Activated CD4-positive, alpha-beta T cell treated with anti-CD3 and anti-CD28 coated beads, Interleukin-2, amount 10 ng/mL, durations not matched to agents 24 days and 14 days (primary cell): ENCODE results near the gene CDS2. TPM values are rescaled to one million over a fixed set of nuclear protein-coding genes. Genes with fewer than 3 reads are reported as not detected.
"Not testable (repeated sequence)": the region's sequence is repeated elsewhere in the genome, so short reads cannot be mapped to it uniquely, and the experiment has no call there.

Experiments used
- DNase-seq: peaks from one replicate; pipeline ENCODE4 v3.0.0; 2022
- H3K27ac Mint-ChIP-seq: one replicate; pipeline ENCODE4 v1.8.0; 2022; ENCODE audit warnings: mild to moderate bottlenecking, mixed read lengths
- H3K27me3 Mint-ChIP-seq: one replicate; pipeline ENCODE4 v1.8.0; 2022; ENCODE audit warnings: mixed read lengths
- H3K36me3 Mint-ChIP-seq: one replicate; pipeline ENCODE4 v1.8.0; 2022; ENCODE audit warnings: low read depth, mild to moderate bottlenecking, mixed read lengths
- H3K4me1 Mint-ChIP-seq: one replicate; pipeline ENCODE4 v1.8.0; 2021; ENCODE audit warnings: mixed read lengths
- H3K4me3 Mint-ChIP-seq: one replicate; pipeline ENCODE4 v1.8.0; 2022; ENCODE audit warnings: mild to moderate bottlenecking, moderate library complexity, mixed read lengths
- H3K9me3 Mint-ChIP-seq: one replicate; pipeline ENCODE4 v1.8.0; 2021; ENCODE audit warnings: mixed read lengths
- intact Hi-C: fragments of 100-400 bp; cut with micrococcal nuclease; formaldehyde crosslinking; loops from one replicate; pipeline ENCODE4 v1.15.1; 2023
- total RNA-seq: library from RNA; stranded (reverse); gene quantifications from 2 replicates; pipeline ENCODE4 v1.2.3, GENCODE V29; 2022

Gene CDS2
- total RNA-seq, 1 donor from 2014 or later = 39.2 TPM

GRCh38 chr20:5099909-5100308 lies 26.9 kb upstream of the CDS2 start:
- peaks cover 55% of the 10 kb centered on the region for H3K36me3 Mint-ChIP-seq
- not testable (repeated sequence) for H3K27ac Mint-ChIP-seq, DNase-seq, H3K4me3 Mint-ChIP-seq, H3K4me1 Mint-ChIP-seq, H3K27me3 Mint-ChIP-seq, H3K9me3 Mint-ChIP-seq
- intact Hi-C loops = loop anchor here (1.0 to 5.0 kb wide), 3 partner anchors 44 to 143 kb away; partner anchors contain the start of gene SLC23A2

DNA sequence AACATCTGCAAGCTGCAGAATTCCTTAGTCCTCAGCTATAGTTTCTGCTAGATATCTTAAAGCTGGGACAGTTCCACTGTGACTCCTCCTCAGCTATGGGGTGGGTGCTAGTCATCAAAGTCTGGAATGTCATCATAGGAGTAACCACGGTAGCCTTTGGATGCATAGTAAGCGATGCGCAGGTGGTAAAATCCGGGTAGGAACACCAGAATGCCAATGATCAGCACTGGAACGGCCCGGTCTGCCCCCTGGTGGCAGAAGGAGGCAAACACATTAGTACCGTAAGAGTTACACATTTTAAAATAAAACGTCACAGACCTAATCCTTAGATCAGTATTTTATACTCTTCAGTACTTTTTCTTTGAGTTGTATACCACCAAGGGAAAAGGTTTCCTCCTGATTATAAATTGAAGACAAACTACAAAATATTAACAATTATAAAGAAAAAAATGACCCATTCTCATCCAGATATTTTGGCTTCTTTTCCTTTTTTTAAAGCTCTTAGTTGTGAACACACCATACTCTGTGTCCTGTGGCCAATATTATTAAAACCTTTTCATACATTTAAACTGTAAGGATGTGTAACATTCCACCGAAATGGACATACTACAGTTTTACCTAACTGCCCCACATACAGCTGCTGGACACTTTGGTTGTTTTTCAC lies 26.0 kb upstream of the CDS2 start:
- no peak overlapping the region for H3K27ac Mint-ChIP-seq
- H3K4me3 Mint-ChIP-seq = no peak overlapping the region
- no peaks in the 10 kb centered on the region for H3K27me3 Mint-ChIP-seq
- H3K4me1 Mint-ChIP-seq = peaks cover 6% of the 10 kb centered on the region
- intact Hi-C loops = loop anchor here (1.0 to 5.0 kb wide), 3 partner anchors 45 to 144 kb away; partner anchors contain the start of gene SLC23A2
- peak; percentile 92 for DNase-seq
- no peaks in the 10 kb centered on the region for H3K9me3 Mint-ChIP-seq
- H3K36me3 Mint-ChIP-seq = peaks cover 53% of the 10 kb centered on the region

- Mint-ChIP-seq H3K4me3 (no peak overlapping the region), H3K27ac (no peak overlapping the region), H3K9me3 (no peaks in the 10 kb centered on the region), H3K36me3 (peaks cover 52% of the 10 kb centered on the region), H3K4me1 (peaks cover 6% of the 10 kb centered on the region), H3K27me3 (no peaks in the 10 kb centered on the region)
- no peak for DNase-seq
- intact Hi-C loops = loop anchor here (5.0 kb wide), 1 partner anchor 102 kb away; the partner anchor contains the start of gene SLC23A2
Observed at GRCh38 chr20:5104479-5104878, 22.3 kb upstream of the CDS2 start.

DNA sequence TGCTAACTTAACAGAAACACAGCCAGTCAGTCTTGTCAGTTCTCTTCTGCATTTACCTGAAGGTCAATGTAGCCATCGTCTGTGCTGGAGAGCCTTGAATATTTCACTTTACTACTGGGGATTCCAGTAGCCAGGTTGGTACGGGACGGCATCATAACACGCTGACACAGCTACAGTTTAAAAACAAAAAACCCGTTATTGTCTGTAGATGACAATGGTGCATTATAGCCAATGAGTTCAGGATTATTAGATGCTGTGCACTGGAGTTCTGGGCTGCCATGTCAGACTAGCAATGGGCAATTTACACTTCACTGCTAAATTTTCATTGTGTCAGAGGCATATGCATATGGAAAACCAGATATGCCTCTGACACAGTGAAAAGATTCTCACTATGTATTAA lies 17.5 kb upstream of the CDS2 start:
- intact Hi-C loops = no loop called here
- Mint-ChIP-seq H3K27ac (no peak overlapping the region), H3K36me3 (peaks cover 45% of the 10 kb centered on the region), H3K27me3 (no peaks in the 10 kb centered on the region), H3K9me3 (no peaks in the 10 kb centered on the region), H3K4me3 (no peak overlapping the region), H3K4me1 (peaks cover 7% of the 10 kb centered on the region)
- DNase-seq = no peak

- Mint-ChIP-seq H3K27me3 (no peaks in the 10 kb centered on the region), H3K4me1 (peaks cover 35% of the 10 kb centered on the region), H3K9me3 (no peaks in the 10 kb centered on the region), H3K4me3 (peak overlapping the region; percentile 95), H3K36me3 (peaks cover 68% of the 10 kb centered on the region), H3K27ac (peak overlapping the region; percentile 93)
- no peak for DNase-seq
- intact Hi-C loops = no loop called here
Observed at GRCh38 chr20:5113615-5113986, 13.2 kb upstream of the CDS2 start.

- Mint-ChIP-seq H3K4me3 (peak overlapping the region; percentile 95), H3K27me3 (no peaks in the 10 kb centered on the region), H3K9me3 (no peaks in the 10 kb centered on the region), H3K4me1 (peaks cover 35% of the 10 kb centered on the region), H3K36me3 (peaks cover 67% of the 10 kb centered on the region), H3K27ac (peak overlapping the region; percentile 93)
- DNase-seq = no peak
- intact Hi-C loops = no loop called here
Observed at GRCh38 chr20:5114403-5114802, 12.4 kb upstream of the CDS2 start.

DNA sequence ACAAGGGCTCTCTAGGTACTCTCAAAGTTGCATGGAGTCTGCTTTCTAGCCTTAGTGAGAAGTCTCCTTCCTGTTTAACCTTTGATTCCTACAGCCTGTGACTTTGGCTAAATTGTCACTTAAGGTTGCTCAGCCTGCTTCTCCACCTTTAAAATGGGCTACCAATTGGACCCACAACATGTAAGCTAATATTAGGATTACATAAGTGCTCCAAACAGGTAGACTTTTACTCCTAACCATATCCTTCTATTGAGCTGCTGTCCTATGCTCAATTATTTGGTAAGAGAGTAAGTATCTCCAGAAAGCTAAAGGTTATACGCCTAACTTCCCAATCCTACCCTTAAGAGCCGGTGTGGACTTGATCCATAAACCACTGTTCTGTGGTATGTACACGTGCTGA lies 9.9 kb upstream of the CDS2 start:
- intact Hi-C loops = no loop called here
- peaks cover 53% of the 10 kb centered on the region for H3K4me1 Mint-ChIP-seq
- no peak for DNase-seq
- peaks cover 59% of the 10 kb centered on the region for H3K36me3 Mint-ChIP-seq
- H3K9me3 Mint-ChIP-seq = no peaks in the 10 kb centered on the region
- peak overlapping the region; percentile 96 for H3K4me3 Mint-ChIP-seq
- H3K27me3 Mint-ChIP-seq = no peaks in the 10 kb centered on the region
- H3K27ac Mint-ChIP-seq = peak overlapping the region; percentile 98

- intact Hi-C loops = loop anchor here (1.0 kb wide), 1 partner anchor 9 kb away; the partner anchor contains the start of gene CDS2
- peaks cover 56% of the 10 kb centered on the region for H3K36me3 Mint-ChIP-seq
- H3K27ac Mint-ChIP-seq = peak overlapping the region; percentile 98
- H3K9me3 Mint-ChIP-seq = no peaks in the 10 kb centered on the region
- DNase-seq = peak; percentile 66
- H3K27me3 Mint-ChIP-seq = no peaks in the 10 kb centered on the region
- peak overlapping the region; percentile 96 for H3K4me3 Mint-ChIP-seq
- peaks cover 61% of the 10 kb centered on the region for H3K4me1 Mint-ChIP-seq
Observed at GRCh38 chr20:5118220-5119142, 8.3 kb upstream of the CDS2 start.

DNA sequence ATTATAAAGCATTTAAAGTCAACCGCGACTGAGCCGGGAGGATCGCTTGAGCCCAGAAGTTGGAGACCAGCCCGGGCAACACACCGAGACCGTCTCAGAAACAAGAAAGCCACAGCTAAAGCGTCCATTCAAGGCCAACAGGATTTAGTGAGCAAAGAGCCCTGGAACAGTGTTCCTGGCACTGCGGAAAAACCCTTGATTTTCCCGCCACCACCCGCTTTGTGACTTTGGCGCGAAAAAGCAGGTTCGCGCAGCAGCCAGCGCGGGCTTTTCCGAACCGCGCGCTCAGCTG lies 7.7 kb upstream of the CDS2 start:
- intact Hi-C loops = loop anchor here (1.0 kb wide), 1 partner anchor 8 kb away; the partner anchor contains the start of gene CDS2
- H3K4me1 Mint-ChIP-seq = peaks cover 57% of the 10 kb centered on the region
- H3K27me3 Mint-ChIP-seq = no peaks in the 10 kb centered on the region
- no peaks in the 10 kb centered on the region for H3K9me3 Mint-ChIP-seq
- no peak for DNase-seq
- peak overlapping the region; percentile 98 for H3K27ac Mint-ChIP-seq
- H3K4me3 Mint-ChIP-seq = peak overlapping the region; percentile 96
- H3K36me3 Mint-ChIP-seq = peaks cover 53% of the 10 kb centered on the region

GRCh38 chr20:5119435-5120184 lies 7.2 kb upstream of the CDS2 start, which contains the start of gene PCNA:
TSS of gene PCNA (minus strand) at chr20:5119958. CDS start at chr20:5119798, 160 bp downstream.
- intact Hi-C loops = loop anchor here (1.0 to 10.0 kb wide), 3 partner anchors 8 to 725 kb away; partner anchors contain the start of gene CDS2

GRCh38 chr20:5120185-5120476 lies 6.7 kb upstream of the CDS2 start:
- no peak for DNase-seq
- peaks cover 58% of the 10 kb centered on the region for H3K4me1 Mint-ChIP-seq
- peak overlapping the region; percentile 96 for H3K4me3 Mint-ChIP-seq
- H3K9me3 Mint-ChIP-seq = no peaks in the 10 kb centered on the region
- peaks cover 43% of the 10 kb centered on the region for H3K36me3 Mint-ChIP-seq
- intact Hi-C loops = loop anchor here (10.0 kb wide), 2 partner anchors 235 to 725 kb away; no protein-coding TSS in a partner anchor
- peak overlapping the region; percentile 98 for H3K27ac Mint-ChIP-seq
- H3K27me3 Mint-ChIP-seq = no peaks in the 10 kb centered on the region

More at GRCh38 chr20:5119435-5120184, 7.2 kb upstream of the CDS2 start, which contains the start of gene PCNA:
- Mint-ChIP-seq H3K4me1 (peaks cover 54% of the 10 kb centered on the region), H3K36me3 (peaks cover 48% of the 10 kb centered on the region), H3K27me3 (no peaks in the 10 kb centered on the region), H3K27ac (peak within 1 kb of the TSS; percentile 98), H3K4me3 (peak within 1 kb of the TSS; percentile 96), H3K9me3 (no peaks in the 10 kb centered on the region)
- peak; percentile 99 for DNase-seq

GRCh38 chr20:5122873-5123260 lies 3.9 kb upstream of the CDS2 start:
- Mint-ChIP-seq H3K9me3 (no peaks in the 10 kb centered on the region), H3K27me3 (no peaks in the 10 kb centered on the region)

DNA sequence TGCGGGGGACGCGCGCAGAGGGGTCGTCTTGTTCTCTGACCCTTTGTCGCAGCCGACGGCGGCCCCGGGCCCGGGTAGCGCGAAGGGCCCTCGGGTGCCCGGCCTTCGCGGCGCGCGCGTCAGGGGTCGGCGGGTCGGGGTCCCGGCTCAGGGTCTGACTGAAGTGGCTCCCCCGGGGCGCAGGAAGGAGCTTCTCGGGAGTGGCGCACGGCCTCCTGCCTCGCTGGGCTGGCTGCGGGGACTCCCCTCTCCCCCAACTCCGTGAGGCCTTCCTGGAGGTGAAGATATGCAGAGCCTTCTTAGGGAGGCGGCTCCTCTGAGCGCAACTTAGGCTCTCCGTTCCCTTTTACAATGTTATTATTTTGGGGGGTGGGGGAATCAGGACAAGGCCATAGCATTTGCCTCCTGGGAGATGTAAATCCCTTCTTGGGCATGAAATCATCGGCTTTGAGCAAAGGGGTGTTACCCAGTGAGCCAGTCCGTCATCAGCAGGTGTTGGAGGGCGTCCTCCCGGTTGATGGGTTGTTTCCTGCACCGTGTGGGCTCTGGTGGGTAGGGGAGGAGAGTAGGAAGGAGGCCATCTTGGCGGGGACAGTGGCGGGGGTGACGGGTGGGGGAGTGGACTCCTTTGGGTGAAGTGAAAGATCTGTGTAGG lies 523 bp downstream of the CDS2 start:
- Mint-ChIP-seq H3K36me3 (peaks cover 17% of the 10 kb centered on the region), H3K4me1 (peaks cover 44% of the 10 kb centered on the region), H3K4me3 (peak overlapping the region; percentile 95), H3K27me3 (no peaks in the 10 kb centered on the region), H3K9me3 (no peaks in the 10 kb centered on the region), H3K27ac (peak overlapping the region; percentile 98)
- DNase-seq = peak; percentile 92
- intact Hi-C loops = loop anchor here (1.0 to 10.0 kb wide), 4 partner anchors 8 to 717 kb away; partner anchors contain the start of gene PCNA

More at GRCh38 chr20:5122873-5123260, 3.9 kb upstream of the CDS2 start:
- H3K36me3 Mint-ChIP-seq = peaks cover 25% of the 10 kb centered on the region
- H3K4me3 Mint-ChIP-seq = no peak overlapping the region
- intact Hi-C loops = loop anchor here (10.0 kb wide), 2 partner anchors 232 to 722 kb away; no protein-coding TSS in a partner anchor
- peaks cover 51% of the 10 kb centered on the region for H3K4me1 Mint-ChIP-seq
- H3K27ac Mint-ChIP-seq = no peak overlapping the region
- DNase-seq = no peak
